Measurements from ENCODE around the gene NUB1.
A peak's percentile ranks its signal among the peaks of the same experiment; 100 is the strongest.

The NUB1 gene

DNA sequence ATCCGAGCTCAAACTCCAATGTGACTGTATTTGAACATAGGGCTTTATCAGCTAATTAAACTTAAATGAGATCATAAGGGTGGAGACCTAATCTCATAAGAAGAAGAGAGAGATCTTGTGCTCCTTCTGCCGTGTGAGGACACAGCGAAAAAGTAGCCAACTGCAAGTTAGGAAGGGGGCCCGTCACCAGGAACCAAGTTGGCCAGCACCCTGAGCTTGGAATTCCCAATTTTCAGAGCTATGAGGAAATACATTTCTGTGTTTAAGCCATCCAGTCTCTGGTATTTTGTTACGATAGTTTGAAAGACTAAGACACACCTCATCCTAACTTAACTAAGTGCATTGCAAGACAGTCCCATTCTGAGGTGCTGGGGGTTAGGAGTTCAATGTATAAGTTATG is 82.3 kb downstream of the NUB1 start:
- no peak overlapping the region for H3K27ac Mint-ChIP-seq
- peaks cover 4% of the 10 kb centered on the region for H3K36me3 Mint-ChIP-seq (ENCODE audit: low read depth)

DNA sequence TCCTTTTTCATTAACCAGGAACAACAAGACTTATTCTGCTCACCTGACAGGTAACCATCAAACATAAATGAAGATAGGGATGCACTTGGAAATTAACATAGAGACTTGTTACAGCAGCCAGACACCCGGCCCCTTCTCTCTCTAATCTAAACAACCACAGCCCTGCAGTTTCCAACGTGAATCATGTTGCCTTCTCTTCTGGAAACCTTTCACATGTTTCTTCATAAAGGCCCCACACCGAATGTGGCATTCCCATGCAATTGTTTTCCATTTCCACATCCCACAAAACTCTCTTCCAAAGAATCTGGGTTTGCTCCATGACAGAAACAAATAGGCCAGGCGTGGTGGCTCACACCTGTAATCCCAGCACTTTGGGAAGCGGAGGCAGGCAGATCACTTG is 83.2 kb downstream of the NUB1 start:
- Mint-ChIP-seq H3K4me3 (no peak overlapping the region), H3K27me3 (ENCODE audit: low read depth) (peaks cover 5% of the 10 kb centered on the region), H3K9me3 (peaks cover 12% of the 10 kb centered on the region), H3K27ac (no peak overlapping the region), H3K36me3 (ENCODE audit: low read depth) (peaks cover 4% of the 10 kb centered on the region), H3K4me1 (ENCODE audit: low read depth) (peaks cover 19% of the 10 kb centered on the region)
- DNase-seq (ENCODE audit: low spot score), result no peak

More for the DNA sequence above, 82.3 kb downstream of the NUB1 start:
- H3K4me1 Mint-ChIP-seq (ENCODE audit: low read depth), result peaks cover 11% of the 10 kb centered on the region
- peaks cover 5% of the 10 kb centered on the region for H3K27me3 Mint-ChIP-seq (ENCODE audit: low read depth)
- H3K4me3 Mint-ChIP-seq, result no peak overlapping the region
- DNase-seq (ENCODE audit: low spot score), result no peak
- H3K9me3 Mint-ChIP-seq, result peaks cover 12% of the 10 kb centered on the region

DNA sequence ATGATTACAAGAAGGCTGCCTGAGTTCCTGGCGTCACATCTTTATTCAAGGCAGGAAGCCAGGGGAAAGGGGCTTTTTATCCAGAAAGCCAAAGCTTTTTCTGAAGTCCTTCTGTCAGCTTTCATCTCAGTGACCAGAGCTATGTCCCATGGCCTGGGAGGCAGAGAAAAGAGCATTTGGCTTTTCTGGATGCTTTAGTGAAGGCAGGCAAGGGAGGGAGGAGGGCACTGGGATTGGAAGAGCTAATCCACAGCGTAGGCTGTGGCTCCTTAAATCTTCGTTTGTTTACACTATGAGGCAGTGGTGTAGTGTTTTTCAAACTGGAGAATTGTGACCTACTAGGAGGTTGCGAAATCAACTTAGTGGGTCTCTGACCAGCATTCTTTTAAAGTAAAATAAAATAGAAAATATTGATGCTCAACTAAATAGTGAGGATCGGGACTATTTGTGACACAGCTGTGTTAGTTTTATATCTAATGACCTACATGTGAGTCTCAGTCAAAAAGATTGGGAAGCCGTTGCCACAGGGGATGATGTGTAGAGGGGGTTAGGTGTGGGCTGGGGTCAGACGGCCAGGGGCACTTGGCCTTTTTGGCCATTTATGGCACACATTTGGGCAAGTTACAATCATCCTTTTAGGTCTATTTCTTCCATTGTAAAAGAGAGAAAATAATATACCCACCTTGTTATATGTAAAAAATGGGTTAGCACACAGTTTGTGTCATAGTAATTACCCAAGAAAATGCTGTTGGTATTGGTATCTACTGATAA is 84.2 kb downstream of the NUB1 start:
- peaks cover 4% of the 10 kb centered on the region for H3K36me3 Mint-ChIP-seq (ENCODE audit: low read depth)
- peaks cover 9% of the 10 kb centered on the region for H3K9me3 Mint-ChIP-seq
- H3K4me3 Mint-ChIP-seq, result no peak overlapping the region
- H3K4me1 Mint-ChIP-seq (ENCODE audit: low read depth), result peaks cover 27% of the 10 kb centered on the region
- no peak for DNase-seq (ENCODE audit: low spot score)
- H3K27me3 Mint-ChIP-seq (ENCODE audit: low read depth), result peaks cover 5% of the 10 kb centered on the region
- no peak overlapping the region for H3K27ac Mint-ChIP-seq

DNA sequence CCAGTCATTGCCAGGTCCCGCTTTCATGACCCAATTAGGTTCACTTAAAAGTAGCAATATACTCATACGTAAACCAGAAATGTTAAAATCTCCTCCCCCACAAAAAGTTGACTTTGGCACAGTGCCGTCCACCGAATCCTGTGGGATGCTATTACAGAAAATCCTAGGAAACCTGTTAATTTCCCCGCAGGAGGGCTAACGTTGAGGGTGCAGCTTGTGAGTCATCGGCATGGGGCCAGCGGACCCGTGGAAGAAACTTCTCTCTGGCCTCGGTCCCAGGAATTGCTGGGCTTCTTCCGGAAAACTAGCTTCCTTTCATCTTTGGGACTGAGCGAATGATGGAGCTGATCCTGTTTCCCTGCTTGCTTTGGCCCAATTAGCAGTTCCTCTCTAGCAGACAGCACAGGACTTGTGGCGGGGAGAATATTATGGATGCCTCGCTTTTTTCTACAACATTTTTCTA is 84.9 kb downstream of the NUB1 start:
- Mint-ChIP-seq H3K9me3 (peaks cover 9% of the 10 kb centered on the region), H3K36me3 (ENCODE audit: low read depth) (peaks cover 4% of the 10 kb centered on the region), H3K27me3 (ENCODE audit: low read depth) (peaks cover 5% of the 10 kb centered on the region), H3K4me3 (no peak overlapping the region), H3K4me1 (ENCODE audit: low read depth) (peaks cover 29% of the 10 kb centered on the region), H3K27ac (no peak overlapping the region)
- no peak for DNase-seq (ENCODE audit: low spot score)

DNA sequence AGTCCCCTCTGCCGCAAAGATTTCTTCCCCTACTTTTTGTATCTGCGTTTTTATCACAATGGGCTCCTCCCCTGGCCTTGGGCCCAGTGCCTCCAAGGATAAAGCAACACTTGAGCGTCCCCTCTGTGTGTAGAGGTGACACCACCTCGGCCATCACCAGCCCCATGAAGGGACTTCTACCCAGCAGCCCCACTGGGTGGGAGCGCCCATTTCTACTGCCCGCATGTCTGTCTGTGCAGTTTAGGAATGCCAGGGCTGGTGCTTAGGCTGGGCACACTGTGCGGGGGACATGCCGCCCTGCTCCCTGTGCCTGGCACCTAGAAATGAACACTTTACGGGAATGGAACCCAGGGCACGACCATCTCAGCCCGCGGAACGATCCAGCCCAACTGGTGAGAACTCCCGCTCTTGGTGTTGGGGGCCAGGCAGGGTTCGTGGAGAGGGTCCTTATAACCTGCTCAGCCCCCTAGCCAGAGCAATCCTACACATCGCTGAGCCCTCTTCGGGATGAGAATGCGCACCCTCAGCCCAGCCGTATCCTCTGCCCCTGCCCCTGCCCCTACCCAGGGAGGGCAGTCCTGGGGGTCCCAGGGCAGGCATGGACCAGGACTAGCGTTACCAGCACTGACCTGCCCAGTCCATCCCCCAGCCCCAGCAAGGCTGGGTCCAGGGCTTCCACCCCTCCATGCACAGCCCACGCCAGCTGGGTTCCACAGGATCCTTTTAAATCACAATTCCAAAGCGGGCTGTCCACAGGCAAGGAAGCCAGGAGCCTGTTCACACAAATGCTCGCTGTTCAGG is 85.5 kb downstream of the NUB1 start:
- H3K36me3 Mint-ChIP-seq (ENCODE audit: low read depth), result no peaks in the 10 kb centered on the region
- peaks cover 30% of the 10 kb centered on the region for H3K4me1 Mint-ChIP-seq (ENCODE audit: low read depth)
- peaks cover 3% of the 10 kb centered on the region for H3K9me3 Mint-ChIP-seq
- H3K27ac Mint-ChIP-seq, result no peak overlapping the region
- H3K4me3 Mint-ChIP-seq, result no peak overlapping the region
- no peak for DNase-seq (ENCODE audit: low spot score)
- no peaks in the 10 kb centered on the region for H3K27me3 Mint-ChIP-seq (ENCODE audit: low read depth)

DNA sequence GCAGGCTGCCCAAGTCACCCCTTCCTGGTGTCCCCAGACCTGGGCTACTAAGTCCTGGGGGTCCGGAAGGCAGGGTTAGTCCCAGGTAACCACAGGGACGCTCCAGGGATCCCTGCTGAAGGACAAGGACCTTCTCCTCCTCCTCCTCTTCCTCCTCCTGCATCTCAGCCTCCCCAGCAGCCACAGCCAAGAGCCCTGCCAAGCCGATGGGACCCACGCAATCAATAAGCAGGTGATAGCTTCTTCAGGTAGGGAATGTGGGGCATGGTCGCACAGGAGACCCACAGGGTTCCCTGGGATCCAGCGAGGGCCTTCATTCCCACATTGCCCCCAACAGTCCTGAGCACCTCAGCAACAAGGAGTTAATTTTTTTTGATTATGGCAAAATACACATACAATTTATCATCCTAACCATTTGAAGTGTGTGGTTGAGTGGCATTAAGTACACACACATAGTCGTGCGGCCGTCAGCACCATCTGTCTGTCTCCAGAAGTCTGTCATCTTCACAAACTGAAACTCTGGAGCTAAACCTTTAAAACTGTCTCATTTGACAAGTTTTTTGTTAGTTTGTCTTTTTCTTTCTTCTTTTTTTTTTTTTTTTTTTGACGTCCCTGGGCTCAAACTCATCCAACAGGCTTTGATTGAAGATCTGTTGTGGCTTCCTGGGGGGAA is 86.2 kb downstream of the NUB1 start:
- peaks cover 33% of the 10 kb centered on the region for H3K4me1 Mint-ChIP-seq (ENCODE audit: low read depth)
- no peaks in the 10 kb centered on the region for H3K9me3 Mint-ChIP-seq
- no peaks in the 10 kb centered on the region for H3K27me3 Mint-ChIP-seq (ENCODE audit: low read depth)
- H3K36me3 Mint-ChIP-seq (ENCODE audit: low read depth), result no peaks in the 10 kb centered on the region
- no peak for DNase-seq (ENCODE audit: low spot score)
- H3K27ac Mint-ChIP-seq, result peak overlapping the region; percentile 20
- H3K4me3 Mint-ChIP-seq, result no peak overlapping the region
